ENCODE data around the gene PCDH18.

GRCh38 chr4:137471895-137472294 is 60.4 kb downstream of the PCDH18 start:
- TF ChIP-seq CTCF (IDR thresholded peaks at IDR 0.05): no peak
- TF ChIP-seq POLR2A (IDR thresholded peaks at IDR 0.05): no peak

Measured in heart left ventricle (tissue), 13 donors.